Endometrium (tissue), 2 donors: ENCODE measurements around the gene AJAP1.

Experiments used
- FAIRE-seq: peaks from 2 replicates; lab custom pipeline; 2012; peaks lifted over from hg19 to GRCh38; lab: Jason Lieb, UNC
- donor health status: control.
- donor health status: control.

Gene AJAP1

DNA sequence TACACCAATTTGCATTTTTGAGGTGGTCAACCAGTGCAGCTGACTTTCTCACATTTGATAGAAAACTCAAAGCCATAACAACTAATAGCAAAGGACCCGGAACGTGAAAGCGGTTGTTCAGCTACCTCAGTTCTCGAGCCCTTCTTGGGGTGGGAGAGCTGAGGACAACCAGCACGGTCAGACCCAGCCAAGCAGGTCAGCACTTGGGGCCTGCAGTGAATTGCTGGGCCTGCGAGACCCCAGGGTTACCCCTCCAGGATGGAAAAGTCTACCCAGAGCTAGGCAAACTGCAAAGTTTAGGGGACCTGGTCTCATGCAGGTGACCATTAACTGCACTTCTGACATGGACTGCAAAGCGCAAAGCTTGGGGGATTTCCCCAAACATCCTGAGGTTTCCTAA lies 23.8 kb upstream of the AJAP1 start:
- no peak for FAIRE-seq

DNA sequence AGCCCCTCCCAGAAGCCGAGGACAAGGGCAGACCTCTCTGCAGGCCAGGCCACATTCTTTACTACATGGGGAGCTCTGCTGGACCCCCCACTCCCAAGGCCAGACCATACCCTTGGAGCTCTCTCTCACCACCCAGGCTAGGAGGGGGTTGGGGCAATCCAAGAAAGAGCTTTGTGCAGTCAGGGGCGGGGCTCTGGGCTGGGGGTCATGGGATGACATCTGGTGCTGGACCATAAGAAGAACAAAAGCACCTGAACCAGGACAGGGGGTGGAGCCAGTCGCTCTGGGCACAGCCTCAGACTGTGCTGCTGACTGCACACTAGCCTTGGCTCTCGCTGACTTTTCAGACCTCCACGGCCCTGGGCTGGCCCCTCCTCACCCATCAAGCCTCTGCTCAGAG lies 23.1 kb upstream of the AJAP1 start:
- FAIRE-seq: no peak

DNA sequence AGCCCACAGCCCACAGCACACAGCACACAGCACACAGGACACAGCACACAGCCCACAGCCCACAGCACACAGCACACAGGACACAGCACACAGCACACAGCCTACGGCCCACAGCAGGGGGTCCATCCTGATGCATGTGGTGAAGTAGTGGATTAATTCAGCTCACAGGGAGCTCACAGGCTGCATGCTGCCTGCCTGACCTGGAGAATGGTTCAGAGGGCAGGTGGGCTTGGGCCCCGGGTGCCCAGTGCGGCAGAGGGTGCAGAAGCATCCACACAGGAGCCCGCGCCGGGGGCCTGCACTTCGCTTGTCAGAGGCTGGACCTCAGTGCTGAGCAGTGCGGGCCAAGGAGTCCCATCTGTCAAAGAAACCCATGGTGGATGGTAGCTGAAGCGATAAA lies 21.1 kb upstream of the AJAP1 start:
- no peak for FAIRE-seq

DNA sequence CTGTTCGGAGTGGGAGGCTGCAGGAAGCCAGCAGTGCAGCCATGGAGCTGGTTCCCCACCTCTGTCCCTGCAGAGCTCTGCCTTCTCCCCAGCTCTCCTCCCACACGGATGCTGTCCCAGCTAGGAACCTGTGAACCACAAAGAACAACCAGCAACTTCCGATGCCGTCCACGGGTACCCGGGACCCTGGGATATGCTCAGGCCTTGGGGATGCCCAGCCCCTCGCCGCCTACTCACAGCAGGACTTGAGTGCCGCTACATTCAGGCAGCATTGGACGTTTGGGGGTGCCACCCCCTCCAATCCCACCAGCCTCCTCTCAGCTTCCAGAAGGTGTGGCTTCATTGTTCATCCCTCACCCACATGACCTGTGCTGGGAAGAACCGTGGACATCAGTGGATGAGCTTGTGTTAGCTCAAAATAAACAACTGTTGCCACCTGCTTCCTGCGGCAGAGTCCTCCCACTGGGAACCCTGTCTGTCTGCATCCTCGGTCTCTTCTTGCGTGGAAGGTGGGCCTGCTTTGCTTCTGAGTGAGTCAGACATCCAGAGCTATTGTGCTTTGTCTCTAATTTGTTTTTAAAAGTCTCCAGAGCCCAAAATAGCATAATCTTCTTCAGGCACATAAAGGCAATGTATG lies 20.1 kb upstream of the AJAP1 start:
- FAIRE-seq: no peak

DNA sequence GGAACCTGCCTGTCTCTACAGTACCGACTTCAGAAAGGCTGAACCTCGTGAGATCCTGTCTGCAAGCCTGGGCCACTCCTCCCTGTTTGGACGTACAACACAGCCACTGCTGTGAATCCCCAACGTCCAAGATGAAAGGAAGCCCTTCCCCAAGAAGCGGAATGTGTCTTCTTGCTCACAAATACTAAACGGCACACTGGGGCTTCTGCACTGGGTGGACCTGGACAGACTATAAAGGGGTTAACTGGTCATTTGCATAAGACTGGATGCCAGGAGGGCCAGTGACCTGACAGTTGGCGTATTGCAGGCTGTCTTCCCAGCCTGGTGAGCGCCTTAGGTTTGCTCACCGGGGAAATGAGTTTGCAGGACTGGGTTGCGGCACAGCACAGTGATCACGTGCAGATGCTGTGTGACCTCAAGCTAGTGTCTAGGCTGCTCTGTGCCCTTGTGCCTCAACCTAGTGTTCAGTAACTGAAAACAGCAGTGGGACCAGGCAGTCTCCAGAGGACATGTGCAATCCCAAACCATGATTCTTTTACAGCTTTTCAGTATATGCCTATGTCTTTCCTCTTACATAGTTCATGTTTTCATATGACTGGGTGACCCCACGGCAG lies 19.5 kb upstream of the AJAP1 start:
- no peak for FAIRE-seq

DNA sequence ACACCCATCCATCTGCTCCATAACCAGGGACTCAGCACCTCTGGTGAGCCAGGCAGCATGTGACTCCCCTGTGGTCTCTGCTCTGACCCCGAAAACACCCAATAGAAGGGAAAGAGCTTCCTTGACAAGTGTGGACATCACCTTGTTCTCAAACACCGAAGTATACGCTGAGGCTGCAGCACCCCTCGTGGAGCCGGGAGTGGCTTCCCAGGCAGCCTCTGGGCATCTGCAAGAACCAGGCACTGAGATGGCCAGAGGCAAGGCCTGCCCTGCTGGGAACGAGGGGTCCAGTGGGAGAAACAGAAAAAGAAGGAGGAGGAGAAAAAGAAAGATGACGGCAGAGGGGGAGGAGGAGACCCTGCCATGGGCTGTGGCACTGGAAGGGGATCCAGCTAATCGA lies 18.2 kb upstream of the AJAP1 start:
- FAIRE-seq: no peak

DNA sequence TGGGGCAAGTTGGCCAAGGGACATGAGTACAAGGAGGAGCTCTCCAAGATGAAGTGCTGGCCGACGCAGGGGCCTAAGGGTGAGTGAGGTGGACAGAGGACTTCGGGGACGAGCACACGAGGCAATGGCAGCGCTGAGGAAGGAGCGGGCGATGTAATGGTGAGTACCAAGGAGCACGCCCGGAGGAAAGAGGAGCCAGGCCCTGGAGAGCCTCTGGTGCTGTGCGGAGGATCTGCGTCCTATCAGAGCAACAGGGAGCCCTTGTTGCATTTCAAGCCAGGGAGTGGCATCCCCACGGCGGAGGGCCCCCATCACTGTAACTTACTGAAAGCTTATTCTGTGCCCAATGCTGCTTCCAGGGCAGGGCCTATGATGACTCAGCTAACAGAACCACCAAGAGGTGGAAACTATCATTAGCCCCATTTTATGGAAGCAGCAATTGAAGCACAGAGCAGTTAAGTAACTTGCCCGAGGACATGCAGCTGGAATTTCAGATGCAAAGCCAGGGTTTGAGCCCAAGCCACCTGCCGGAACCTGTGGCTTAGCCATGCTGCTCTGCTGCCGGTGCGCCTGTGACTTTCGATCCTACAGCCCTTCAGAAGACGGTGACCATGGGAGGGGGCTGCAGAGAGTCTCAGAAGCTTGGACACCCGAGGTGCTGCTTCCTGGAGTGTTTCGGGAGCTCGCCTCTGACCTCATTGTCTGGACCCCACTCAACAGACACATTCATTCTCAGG lies 17.6 kb upstream of the AJAP1 start:
- no peak for FAIRE-seq

DNA sequence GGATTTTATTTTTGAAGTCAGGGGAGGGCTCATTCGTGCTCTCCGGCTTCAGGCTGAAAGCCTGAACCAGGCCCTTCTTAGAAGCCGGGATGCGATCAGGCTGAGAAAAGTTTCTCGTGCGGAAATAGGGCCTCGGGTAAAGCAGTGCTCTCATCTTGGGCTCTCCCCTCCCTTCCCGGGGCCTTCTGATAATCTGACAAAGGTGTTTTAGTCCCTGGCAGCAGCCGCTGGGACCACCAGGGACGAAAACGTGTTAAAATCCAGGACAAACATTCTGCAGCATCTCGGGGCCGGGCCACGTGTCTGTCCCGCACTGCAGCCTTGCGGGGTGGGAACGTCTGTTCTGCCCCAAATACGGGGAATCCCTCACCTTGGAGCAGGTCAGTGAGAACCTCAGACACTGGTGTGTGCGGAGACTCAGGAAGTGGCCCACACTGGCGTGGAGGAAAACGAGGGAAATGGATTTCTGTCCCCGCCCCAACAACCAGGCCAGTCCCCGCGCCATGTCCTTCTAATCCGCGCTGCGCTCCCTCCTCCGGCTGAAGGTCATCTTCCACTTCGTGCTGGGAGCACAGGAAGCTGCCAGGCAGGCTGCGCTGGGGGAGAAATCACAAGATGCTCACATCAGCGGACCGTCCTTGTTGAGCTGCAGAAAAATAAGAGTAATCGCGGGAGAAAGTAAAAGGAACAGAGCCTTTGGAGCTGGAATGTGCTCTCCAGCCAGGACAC lies 16.6 kb upstream of the AJAP1 start:
- no peak for FAIRE-seq

DNA sequence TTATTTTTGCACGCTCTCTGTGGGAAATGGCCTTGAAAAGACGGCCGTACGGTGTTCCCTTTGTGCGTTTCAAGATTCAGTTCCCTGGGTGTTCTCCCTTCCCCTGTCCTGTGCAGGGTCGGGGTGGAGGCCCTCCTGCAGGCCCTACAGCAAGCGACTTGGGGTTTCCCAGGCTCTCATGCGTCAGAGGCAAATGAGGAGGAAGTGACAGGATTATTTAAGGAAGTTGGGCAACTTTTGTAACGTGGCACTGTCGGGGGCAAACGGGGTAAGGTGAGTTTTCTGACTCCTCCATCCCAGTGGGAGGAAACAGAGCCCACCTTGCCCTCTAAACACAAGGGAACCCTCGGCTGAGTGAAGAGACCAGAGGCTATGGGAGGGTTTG lies 16.1 kb upstream of the AJAP1 start:
- no peak for FAIRE-seq

DNA sequence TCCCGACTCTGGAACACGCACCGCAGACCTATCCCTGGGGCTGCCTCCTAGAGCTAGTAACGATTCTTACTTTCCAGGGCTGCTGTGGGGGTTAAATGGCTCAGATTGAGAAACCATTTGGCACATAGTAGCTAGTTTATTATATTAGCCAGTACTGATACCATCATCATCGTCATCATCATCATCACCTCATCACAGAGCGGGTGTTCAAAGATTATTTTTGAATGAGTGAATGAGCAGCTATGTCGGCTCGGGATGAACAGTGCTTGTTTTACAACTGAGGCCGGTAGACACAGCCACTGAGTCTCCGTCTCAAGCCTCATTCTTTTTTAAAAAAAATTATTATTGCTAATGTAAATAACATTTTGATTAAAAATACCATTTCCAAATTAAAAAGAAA lies 13.5 kb upstream of the AJAP1 start:
- no peak for FAIRE-seq

DNA sequence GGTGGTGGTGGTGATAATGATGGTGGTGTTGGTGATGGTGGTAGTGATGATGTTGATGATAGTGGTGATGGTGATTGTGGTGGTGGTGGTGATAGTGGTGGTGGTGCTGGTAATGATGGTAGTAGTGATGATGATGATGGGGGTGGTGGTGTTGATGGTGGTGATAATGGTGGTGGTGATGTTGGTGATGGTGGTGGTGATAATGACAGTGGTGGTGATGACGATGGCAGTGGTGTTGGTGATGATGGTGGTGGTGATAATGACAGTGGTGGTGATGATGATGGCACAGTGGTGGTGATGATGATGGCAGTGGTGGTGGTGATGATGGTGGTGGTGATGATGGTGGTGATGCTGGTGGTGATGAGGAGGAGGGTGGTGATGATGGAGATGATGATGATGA lies 7.0 kb upstream of the AJAP1 start:
- no peak for FAIRE-seq

DNA sequence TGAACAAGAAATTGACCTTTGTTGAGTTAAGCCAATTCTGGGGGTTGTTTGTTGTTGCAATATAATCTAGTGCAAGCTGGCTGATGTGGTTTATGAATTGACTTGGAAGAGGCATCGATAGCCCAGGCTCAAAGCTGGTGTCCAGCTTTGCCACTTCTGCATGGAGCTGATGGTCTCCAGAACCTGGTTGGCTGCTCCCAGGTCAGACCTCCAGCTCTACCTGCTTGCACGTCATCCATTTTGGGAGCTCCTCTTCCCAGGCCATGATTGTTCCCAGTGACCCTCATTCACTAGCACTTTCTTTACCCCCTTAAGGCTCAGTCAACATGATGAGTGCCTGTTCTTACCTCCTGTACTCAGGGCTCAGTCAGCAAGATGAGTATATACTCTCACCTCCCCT lies 5.8 kb upstream of the AJAP1 start:
- no peak for FAIRE-seq

DNA sequence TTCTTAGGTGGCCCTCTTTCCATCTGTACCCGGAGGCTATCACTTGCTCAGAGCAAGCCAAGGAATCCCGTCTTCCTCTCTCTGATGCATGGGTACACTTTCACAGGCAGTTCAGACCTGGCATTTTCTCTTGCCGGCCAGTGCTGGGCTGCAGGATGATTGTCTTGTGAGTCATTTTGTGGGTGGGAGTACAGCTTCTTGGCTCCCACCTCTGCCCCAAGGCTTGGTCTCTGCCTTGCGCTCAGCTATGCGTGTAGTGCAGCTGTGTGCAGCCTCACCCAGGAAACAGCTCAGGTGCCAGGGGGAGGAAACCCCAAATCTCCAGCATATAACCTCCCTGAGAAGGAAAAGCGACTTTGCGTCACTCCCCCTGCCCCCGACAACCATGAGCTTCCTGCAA lies 3.9 kb upstream of the AJAP1 start:
- no peak for FAIRE-seq

DNA sequence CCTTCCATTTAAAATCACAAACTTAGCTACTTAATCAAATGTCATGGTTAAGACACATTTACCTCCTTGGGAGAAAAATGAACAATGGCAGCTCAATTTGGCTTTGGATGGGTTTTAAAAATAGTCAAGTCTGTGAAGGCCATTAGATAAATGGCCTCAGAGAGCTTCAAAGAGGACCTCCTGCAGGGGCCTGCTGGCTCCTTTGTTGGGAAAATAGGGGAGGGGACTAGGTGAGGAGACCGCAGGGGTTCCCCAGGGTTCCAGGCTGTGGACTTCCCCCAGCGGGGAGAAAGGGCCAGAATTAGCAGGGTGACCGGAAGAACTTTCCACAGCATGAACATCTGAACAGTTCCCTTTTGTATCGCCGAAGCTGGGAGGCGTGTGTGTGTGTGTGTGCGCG lies 3.4 kb upstream of the AJAP1 start:
- no peak for FAIRE-seq

DNA sequence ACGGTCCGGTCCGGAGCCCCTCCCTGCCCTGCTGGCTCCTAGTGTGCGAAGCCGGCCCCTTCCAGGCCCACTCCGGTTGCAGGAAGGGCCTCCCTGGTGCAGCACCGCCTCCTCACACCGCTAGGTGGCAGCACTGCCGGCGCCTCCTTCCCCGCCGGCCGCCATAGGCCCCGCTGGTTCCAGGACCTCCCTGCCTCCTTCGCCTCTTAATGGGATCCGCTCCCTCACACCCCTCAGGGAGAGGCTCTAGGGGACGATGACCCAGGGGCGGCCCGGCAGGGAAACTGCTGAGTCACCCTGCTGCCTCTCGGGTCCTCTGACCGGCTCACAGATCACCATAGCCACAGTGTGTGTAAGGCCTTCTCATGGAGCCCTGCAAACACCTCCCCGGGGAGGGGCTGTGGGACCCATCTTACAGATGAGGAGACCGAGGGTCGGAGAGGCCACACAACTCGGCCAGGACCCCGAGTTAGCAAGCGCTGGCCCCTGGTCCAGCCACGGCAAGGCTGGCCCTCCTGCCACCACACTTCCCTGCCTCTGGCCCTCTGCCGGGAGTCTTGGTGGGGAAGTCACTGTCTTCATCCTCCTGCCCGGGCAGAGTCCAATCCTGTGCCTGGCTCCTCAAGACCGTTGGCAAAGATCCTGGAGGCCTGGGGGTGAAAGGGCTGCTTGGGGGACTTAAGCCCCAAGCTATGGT lies 1.6 kb upstream of the AJAP1 start:
- no peak for FAIRE-seq

DNA sequence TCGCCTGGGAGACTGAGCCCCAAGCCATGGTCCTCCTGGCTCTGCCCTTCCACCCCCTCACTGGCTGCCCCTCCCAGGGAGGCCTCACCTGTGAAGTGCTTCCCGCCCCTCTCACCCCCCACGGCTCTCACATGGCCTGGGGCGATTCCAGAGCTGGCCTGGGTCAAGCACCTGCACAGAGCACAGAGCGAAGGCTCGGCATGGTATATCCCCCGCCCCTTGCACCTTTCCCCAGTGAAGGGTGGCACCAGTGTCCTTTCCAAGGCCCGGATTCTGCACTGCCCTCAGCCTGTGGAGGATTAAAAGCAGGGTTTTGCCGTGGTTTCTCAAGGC lies 1.1 kb upstream of the AJAP1 start:
- no peak for FAIRE-seq

DNA sequence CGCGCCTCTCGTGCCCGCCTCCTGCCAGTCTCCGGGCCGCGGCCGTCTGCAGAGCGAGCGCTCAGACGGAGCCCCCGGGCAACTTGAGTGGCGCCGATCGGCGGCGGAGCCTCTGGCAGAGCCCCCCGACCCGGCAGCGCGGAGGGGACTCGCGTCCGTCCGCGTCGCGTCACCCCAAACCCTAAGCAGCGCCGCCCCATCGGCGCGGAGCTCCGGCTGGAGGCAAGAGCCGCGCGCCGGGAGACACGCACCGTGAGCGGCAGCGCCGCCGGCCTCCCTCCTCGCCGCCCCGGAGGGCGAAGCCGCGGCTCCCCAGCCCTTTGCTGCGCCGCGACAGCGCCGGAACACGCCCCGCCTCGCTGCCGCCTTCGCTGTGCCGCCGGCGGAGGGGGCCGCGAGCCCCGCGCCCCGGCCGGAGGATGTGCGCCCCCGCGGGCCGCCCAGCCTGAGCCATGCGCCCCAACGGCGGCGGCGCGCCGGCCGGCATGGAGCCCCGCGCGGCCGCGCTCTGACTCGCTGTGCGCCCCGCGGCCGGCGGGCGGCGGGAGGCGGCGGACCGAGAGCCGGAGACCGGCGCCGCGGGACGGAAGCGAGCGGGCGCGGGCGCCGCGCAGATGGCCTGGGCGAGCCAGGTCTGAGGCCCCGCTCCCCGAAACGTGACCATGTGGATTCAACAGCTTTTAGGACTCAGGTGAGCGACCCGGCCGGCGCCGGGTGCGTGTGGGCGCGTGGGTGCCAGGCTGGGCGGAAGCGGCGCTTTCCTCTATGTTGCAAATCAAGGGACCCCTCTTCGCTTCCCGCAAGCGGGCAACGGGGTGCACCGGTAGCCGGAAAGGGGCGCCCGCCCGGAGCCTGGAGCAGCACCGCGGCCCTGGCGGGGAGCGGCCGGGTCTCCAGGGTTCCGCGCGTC lies 610 bp downstream of the AJAP1 start:
- FAIRE-seq: no peak

DNA sequence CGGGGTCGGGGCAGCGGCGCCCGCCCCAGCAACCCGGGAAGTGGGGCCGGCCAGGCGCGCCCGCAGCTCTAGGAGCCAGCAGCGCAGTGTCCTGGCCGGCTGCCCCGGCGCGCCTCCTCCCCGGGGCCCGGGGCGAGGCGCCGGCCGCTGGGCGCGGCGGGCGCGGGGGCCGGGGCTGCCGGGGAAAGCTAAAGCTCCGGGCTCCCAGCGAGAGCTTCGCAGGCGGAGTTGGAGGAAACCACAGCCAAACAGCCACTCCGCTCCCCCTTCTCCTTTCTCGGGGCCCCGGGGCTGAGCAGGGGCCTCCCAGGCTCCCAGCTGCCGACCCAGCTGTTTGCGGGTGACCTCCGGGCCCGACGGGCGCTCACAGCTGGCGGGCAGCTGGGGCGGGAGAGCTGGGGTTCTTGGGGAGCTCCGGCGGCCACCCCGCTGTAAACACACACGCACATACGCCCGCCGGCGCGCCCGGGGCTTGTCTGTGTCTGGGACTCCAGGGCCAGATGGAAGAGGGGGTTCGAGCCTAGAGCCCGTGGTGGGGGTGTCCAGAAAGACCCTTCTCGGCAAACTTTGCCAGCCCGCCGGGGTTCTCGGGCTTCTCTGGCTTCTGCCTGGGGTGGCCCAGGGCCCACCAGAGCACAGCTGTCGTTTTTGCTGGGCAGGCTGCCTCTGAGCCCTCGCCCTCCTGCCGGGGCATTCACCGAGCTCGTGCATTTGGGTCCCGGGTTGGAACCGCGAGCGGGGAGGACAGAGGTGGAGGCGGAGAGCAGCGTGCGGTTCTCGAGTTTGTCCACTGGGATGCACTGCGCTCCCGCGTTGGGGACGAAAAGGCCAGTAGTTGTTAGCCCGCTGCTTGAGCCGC lies 1.5 kb downstream of the AJAP1 start:
- no peak for FAIRE-seq

DNA sequence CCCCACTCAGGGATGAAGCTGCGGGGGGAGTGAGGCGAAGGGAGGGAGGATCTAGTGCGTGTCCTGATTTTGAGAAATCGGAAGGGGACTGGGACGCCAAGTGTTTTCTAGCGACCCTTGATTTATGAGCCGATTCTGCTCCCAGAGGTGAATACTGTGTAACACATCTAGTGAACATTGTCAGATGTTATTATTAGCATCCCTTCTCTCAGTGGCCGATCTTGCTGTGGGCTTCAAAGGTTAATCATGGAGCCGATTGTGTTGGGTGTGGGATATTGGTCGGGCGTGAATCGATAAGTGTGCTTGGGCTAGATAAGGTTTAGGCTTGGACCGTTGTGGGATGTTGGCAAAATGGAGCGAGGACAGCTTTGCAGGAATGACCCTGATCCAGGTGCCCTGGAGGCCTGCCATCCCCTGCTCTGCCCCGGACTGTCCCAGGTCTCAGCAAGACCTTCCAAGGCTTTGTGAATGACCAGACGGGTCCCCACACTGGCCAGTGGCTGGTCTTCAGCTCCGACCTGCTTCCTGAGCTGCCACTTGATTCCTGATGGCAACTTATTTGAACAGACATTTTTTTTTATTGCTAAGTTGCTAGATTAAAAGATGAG lies 2.2 kb downstream of the AJAP1 start:
- no peak for FAIRE-seq

DNA sequence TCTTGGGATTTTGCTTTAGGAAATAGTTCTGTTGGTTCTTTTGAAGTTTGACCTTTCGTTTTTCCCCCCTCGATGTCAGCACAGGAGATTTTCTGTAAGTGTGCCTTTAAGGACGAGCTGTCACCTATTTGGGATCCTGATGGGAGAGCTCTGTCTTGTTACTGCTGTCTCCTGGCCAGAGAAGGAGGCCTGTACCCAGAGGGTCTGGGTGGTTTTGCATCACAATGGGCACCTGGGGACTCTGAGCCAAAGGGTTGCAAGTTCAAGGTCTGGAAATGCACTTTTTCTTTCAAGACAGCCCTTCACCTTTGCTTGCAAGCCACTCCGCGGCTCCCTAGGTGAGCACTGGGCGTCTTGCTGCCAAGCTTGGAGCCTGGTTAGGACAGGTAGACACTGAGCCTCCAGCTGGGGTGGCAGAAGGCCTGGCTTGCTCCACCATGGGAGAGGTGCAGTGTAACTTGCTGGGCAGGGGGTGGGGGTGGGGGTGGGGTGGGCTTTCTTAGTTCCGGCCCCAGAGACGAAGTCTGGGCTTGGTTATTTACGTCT lies 2.9 kb downstream of the AJAP1 start:
- FAIRE-seq: no peak
